ENCODE measurements around the gene TLE1. TPM values are rescaled to one million over a fixed set of nuclear protein-coding genes. Genes with fewer than 3 reads are reported as not detected.
A peak's percentile ranks its signal among the peaks of the same experiment; 100 is the strongest.

The TLE1 gene
- total and polyA plus RNA-seq, 2 of the 4 experiments (the other 2 are of a cell fraction), result 36.0 to 51.0 TPM

DNA sequence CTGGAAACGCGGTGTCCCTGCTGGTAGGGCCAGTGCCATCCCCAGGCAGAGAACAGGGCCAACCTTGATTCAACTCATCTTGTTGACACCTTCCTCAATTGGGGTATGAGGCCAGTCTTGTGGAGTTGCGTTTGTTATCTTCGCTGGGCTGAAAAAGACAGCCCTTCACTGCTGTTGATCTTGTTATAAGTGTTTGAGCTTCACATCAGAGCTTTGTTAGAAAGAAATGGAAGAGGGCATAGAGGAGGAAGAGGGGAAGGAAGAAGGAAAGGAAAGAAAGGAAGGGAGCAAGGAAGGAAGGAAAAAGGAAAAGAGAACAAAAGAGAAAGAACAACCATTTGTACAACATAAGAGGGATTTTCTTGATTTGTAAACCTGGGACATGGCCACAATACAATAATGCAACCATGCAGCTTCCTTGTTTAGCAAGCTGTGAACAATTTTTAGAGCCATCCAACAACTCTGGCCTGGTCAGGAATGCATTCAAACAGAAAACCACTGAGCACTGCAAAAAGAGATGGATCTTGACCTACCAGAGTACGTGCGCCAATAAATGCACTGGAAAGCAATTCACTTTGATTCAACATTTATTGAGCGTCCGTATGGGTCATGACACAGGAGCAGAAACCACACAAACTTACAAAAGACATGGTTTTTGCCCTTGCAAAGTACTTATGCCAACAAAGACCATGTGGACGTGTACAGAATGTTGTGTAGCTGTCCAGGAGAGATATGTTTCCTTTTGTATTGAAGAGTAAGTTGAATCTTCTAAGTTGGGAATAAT is 152.9 kb downstream of the TLE1 start:
- Histone ChIP-seq H3K4ac (ENCODE audit: low read depth, low read length) (peak overlapping the region; percentile 67), H2BK5ac (ENCODE audit: low read depth, low read length, poor library complexity, severe bottlenecking) (no peak overlapping the region), H3K36me3 (ENCODE audit: control insufficient read depth, insufficient read depth, low read length) (no peaks in the 10 kb centered on the region), H3K9me3 (ENCODE audit: control insufficient read depth, insufficient read depth, low read length) (no peaks in the 10 kb centered on the region), H3K4me1 (ENCODE audit: control insufficient read depth, insufficient read depth, low read length) (no peaks in the 10 kb centered on the region; the same call in 1 of the 2 replicates), H3K18ac (ENCODE audit: low read depth, low read length) (no peak overlapping the region), H4K20me1 (ENCODE audit: insufficient read depth, low read length) (no peaks in the 10 kb centered on the region), H2AK9ac (replicated peaks; ENCODE audit: low read depth, low read length, poor library complexity) (no peak overlapping the region), H3K23ac (ENCODE audit: low read depth, low read length) (no peak overlapping the region), H2AFZ (replicated peaks; ENCODE audit: low read length, poor library complexity) (no peak overlapping the region), H2AK5ac (ENCODE audit: low read depth, low read length) (peak overlapping the region; percentile 73; the same call in 1 of the 2 replicates), H2BK120ac (ENCODE audit: low read depth, low read length) (peak overlapping the region; percentile 65; the same call in 1 of the 2 replicates), H3K4me3 (ENCODE audit: insufficient read depth, low read depth, low read length) (no peak overlapping the region), H4K8ac (ENCODE audit: low read depth in 2 of 2, low read length in 2 of 2) (peak overlapping the region in 1 of 2 experiments; percentile 33; a peak in 2 of 4 replicates), H3K79me1 (ENCODE audit: low read depth in 1 of 2, low read length in 2 of 2) (no peaks in the 10 kb centered on the region), H3K56ac (ENCODE audit: extremely low read depth, insufficient read depth, low read length) (no peak overlapping the region), H3K9me1 (ENCODE audit: insufficient read depth, low read length) (peaks cover 3% of the 10 kb centered on the region; the same call in 1 of the 2 replicates), H2BK15ac (ENCODE audit: low read depth, low read length) (peak overlapping the region; percentile 83; the same call in 2 of the 3 replicates), H3K27me3 (ENCODE audit: control insufficient read depth, insufficient read depth, low read length) (no peaks in the 10 kb centered on the region), H4K5ac (ENCODE audit: low read depth, low read length) (no peak overlapping the region), H3K27ac (ENCODE audit: insufficient read depth, low read length) (no peak overlapping the region), H2BK20ac (ENCODE audit: low read depth, low read length) (peak overlapping the region; percentile 27), H4K91ac (ENCODE audit: insufficient read depth, low read depth, low read length) (peak overlapping the region; percentile 44), H3K14ac (replicated peaks; ENCODE audit: low read depth, low read length) (peak overlapping the region; percentile 34), H3K4me2 (ENCODE audit: low read depth, low read length) (no peak overlapping the region), H3K9ac (ENCODE audit: low read depth, low read length) (no peak overlapping the region)
- in situ Hi-C loops (cut with MboI; ENCODE audit: low sequenced_read_pairs), result loop anchor here (25.0 kb wide), 1 partner anchor 1076 kb away; no protein-coding TSS in a partner anchor
- TF ChIP-seq CHD1 (IDR thresholded peaks at IDR 0.05; ENCODE audit: low read depth, low read length) (no peak), RFX5 (IDR thresholded peaks at IDR 0.05; ENCODE audit: low read depth, low read length) (no peak), CEBPB (IDR thresholded peaks at IDR 0.05; ENCODE audit: low read depth, low read length) (no peak), MAZ (IDR thresholded peaks at IDR 0.05; ENCODE audit: borderline replicate concordance, low read depth, low read length) (no peak), RCOR1 (IDR thresholded peaks at IDR 0.05; ENCODE audit: insufficient replicate concordance, low read length) (no peak), MXI1 (IDR thresholded peaks at IDR 0.05; ENCODE audit: borderline replicate concordance, low read depth, low read length) (no peak), FOS (IDR thresholded peaks at IDR 0.05; ENCODE audit: low read depth, low read length) (no peak), BHLHE40 (IDR thresholded peaks at IDR 0.05; ENCODE audit: low read depth, low read length) (no peak)
- TF ChIP-seq, protein P1, sequence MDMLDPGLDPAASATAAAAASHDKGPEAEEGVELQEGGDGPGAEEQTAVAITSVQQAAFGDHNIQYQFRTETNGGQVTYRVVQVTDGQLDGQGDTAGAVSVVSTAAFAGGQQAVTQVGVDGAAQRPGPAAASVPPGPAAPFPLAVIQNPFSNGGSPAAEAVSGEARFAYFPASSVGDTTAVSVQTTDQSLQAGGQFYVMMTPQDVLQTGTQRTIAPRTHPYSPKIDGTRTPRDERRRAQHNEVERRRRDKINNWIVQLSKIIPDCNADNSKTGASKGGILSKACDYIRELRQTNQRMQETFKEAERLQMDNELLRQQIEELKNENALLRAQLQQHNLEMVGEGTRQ (IDR thresholded peaks at IDR 0.05; ENCODE audit: low read depth, low read length), result no peak
- no peak for DNase-seq
- 83% methylated on average over 1 of the region's 9 CpGs; no CpG with 5 or more reads in 1 of the 2 experiments for WGBS, 2 experiments (ENCODE audit: extremely low coverage in 2 of 2, insufficient read length in 1 of 2)
- dilution Hi-C loops (cut with HindIII; ENCODE audit: low sequenced_read_pairs, unreplicated experiment), result no loop called here
- ChIA-PET POLR2A (ENCODE audit: unreplicated experiment) (no interaction called here), CTCF (interaction anchor here (0.7 to 1.9 kb wide), 2 partner anchors 150 to 311 kb away, joined by 3 to 4 read pairs; no protein-coding TSS in a partner anchor)
- no peak for ATAC-seq (ENCODE audit: low read depth)
- intact Hi-C loops (cut with micrococcal nuclease), result no loop called here
- BruUV-seq (replicated peaks), result no TSS peak

Measured in IMR-90 (cell line).